RKO (cell line): ENCODE measurements around the gene LIMS2.

Experiments used
- DNase-seq: peaks from one replicate; pipeline ENCODE4 v3.0.0-alpha.2; 2016; ENCODE audit warnings: low spot score

Gene LIMS2

DNA sequence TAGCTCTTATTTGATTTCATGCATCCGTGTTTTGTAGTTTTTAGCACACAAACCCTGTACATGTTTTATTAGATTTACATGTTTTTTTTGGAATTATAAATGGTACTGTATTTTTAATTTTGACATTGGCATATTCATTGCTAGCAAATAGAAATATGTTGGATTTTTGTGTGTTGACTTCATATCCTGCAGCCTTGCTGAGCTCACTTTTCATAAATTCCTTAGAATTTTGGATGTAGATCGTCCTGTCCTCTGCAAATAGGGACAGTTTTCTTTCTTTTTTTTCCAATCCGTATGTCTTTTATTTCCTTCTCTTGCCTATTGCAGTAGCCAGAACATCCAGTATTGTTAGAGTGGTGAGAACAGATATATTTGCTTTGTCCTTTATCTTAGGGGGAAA lies 76.1 kb downstream of the LIMS2 start:
- no peak for DNase-seq

DNA sequence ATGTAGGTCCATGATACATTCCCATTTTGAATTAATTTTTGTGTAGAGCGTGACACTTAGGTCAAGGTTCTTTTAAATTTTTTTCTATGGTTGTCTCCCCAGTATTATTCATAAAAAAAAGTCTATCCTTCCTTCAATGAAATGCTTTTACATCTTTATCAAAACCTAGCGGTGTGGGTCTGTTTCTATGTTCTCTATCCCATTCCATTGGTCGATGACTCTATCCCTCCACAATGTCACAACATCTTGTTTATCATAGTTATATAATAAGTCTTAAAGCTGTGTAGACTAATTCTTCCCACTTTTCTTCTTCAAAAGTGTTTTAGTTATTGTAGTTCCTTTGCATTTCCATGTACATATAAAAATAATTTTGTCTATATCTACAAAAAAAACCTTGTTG lies 76.6 kb downstream of the LIMS2 start:
- no peak for DNase-seq

DNA sequence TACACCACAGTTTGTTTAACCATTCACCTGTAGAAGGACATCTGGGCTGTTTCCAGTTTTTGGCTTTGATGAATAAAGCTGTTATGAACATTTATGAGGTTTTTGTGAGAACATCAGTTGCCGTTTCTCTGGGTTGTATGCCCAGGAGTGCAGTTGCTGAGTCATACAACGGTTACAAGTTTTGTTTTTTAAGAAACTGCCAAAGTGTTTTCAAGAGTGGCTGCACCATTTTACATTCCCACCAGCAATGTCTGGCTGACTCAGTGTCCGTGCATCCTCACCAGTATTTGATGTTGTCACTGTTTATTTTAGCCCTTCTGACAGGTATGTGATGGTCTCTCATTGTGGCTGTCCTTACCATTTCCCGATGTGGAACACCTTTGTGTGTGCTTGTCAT lies 77.3 kb downstream of the LIMS2 start:
- DNase-seq: no peak

DNA sequence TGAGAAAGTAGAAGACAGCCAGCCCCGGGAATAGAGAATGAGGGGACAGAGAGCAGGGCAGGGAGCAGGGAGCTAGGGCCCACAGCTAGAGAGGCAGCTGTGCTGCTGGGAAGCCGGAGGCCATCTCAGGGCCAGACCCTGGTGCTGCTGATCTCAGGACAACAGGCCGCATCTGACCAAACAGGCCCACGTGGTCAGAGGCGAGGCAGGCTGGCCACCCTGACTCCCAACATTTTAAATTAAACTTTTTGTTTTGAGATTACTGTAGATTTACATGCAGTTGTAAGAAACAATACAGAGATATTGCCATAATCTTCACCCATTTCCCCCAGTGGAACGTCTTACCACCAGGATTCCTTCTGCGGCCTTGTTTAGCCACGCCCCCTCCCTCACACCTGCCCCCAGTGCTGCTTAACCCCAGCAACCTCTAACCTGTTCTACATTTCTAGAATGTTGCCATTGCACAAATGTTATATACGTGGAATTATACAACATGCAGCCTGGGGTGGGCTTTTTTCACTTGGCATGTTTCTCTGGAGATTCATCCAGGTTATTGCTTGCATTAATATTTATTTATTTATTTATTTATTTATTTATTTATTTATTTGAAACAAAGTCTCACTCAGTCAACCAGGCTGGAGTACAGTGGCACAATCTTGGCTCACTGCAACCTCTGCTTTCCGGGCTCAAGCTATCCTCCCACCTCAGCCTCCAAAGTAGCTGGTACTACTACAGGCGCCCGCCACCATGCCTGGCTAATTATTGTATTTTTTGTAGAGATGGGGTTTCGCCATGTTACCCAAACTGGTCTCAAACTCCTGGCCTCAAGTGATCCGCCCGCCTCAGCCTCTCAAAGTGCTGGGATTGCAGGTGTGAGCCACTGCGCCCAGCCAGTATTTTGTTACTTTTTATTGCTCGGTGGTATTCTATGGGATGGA lies 78.0 kb downstream of the LIMS2 start:
- DNase-seq: no peak

DNA sequence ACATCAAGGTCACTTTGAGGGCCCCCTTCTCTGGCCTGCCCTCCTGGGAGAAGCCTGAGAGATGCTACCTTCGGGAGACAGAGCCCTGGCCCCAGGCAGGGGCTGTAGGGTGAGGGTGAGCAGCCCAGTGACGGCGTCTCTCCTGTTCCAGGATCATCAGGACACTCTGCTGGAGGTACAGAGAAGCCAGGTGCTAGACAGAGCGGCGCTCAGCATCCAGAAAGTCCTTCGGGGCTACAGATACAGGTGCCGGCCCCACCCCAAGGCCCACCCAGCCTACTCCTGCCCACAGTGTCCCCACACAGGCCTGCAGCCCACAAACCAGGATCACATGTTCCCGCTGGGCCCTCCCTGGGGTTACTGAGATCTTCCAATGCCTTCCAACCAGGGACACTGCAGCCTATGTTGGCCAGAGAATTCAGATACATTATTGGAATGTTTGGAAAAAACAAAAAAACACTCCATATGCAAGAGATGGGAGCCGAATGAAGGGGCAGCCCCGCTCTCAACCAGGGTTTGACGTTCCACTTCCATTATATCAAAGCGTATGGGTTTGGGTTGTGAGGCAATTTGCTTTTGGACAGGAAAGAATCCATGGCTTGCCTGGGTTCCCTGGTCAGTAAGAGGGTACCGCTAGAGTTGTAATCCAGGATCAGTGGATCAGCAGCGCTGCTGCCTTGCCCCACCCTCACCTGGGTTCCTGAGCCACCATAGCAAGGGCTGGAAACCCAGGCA lies 78.9 kb downstream of the LIMS2 start:
- no peak for DNase-seq

DNA sequence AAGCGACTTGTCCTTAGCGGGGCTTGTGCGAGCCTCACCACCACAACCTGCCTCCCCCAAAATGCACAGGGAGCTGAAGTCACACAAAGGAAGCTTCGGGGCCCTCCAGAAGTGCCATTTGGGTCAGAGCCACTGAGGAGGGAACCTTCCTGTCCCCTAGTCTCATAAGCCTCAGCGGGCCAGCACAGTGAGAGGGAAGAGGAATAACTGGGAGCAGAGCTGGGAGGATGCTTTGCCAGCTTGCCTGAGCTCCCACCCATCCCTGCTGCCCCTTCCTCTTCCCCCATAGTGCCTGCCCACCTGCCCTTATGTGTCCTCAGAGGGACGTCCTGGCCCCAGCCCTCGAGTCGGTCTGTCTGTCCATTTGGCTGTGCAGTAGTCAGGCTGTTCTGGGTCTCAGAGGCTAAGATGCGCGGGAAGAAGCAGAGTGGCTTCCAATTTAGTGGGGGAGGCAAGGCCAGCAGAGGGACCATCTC lies 81.2 kb downstream of the LIMS2 start:
- no peak for DNase-seq

DNA sequence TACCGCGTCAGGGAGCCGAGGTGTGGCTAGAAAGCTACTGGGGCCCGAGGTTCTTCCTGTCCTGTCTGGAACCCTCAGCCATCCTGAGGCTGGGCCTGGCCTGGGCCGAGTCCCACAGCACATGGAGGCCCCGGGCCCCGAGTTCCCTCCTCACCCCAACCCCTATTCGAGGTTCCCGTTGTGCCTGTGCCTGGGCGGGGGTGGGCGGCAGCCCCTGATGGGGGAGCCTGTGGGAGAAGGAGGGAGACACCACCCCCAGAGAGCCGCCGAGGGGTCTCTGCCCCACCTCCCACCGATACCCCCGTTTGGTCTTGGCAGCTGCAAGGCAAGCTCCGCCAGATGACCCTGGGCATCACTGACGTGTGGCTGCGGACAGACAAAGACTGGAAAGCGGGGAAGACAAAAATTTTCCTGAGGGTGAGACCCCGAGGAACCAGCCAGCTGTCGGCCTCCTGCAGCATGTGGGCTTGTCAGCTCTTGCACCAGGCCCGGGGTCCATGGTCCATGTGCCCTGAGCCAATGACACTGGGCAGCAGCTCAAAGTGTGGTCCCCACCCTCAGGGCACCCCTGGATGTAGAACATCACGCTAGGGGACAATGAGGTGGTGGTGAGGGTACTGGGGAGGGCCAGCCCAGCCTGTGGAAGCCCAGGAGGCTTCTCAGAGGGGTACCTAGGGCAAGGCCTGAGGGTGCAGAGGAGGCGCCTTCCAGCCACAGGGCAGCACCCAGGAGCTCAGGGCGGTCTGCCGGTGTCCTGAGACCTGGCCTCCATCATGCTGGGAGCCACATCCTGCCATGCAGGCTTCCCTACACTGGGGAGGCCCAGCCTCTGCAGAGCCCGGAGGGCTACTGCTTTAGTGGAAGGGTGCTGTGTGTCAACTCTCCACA lies 81.9 kb downstream of the LIMS2 start:
- no peak for DNase-seq

DNA sequence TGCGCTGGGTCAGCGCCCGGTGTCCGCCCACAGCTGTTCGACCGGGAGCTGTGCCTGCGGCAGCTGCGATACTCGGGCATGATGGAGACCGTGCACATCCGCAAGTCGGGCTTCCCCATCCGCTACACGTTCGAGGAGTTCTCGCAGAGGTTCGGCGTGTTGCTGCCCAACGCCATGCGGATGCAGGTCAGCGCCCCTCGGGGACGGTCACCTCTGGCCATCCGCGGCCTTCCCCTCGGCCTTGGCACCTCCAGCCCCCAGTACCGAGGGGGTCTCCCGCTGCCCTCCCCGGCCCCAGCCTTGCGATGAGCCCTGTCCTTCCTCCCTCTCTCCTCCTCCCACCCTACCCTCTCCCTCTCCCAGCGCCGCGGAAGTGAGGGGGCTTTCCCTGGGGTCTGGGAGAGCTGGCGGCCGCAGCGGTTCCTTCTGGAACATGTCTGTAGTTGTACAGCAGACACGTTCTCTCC lies 82.5 kb downstream of the LIMS2 start:
- no peak for DNase-seq

DNA sequence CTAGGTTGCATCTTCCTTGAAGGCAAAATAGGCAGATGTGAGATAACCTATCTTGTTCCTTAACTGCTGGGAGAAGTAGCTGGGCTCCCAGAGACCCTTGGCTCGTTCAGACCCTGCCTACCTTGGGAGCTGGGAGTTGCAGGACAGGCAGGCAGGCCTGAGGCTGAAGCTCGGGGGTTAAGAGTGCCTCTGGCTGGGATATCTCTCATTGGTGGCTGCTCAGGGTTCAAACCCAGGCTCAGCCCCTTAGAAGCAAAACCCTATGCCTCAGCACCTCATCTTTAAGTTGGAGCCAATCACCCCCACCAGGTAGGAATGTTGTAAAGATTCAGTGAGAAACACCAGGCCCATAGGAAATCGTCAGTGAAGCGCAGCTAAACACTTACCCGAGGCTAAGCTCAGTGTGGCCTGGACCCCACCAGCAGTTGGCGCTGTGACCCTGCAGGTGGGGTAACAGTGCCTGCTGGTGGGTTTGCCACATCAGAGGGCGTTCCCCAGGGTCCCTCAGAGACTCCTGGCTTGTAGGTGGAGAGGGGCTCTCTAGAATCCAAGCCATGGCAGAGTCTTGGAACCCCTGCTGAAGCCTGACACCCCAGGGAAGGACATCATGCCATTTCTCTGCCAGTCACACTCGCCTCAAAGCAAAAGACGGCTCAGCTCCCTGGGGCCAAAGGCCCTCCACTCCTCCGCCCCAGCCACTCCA lies 84.0 kb downstream of the LIMS2 start:
- DNase-seq: peak; percentile 37

DNA sequence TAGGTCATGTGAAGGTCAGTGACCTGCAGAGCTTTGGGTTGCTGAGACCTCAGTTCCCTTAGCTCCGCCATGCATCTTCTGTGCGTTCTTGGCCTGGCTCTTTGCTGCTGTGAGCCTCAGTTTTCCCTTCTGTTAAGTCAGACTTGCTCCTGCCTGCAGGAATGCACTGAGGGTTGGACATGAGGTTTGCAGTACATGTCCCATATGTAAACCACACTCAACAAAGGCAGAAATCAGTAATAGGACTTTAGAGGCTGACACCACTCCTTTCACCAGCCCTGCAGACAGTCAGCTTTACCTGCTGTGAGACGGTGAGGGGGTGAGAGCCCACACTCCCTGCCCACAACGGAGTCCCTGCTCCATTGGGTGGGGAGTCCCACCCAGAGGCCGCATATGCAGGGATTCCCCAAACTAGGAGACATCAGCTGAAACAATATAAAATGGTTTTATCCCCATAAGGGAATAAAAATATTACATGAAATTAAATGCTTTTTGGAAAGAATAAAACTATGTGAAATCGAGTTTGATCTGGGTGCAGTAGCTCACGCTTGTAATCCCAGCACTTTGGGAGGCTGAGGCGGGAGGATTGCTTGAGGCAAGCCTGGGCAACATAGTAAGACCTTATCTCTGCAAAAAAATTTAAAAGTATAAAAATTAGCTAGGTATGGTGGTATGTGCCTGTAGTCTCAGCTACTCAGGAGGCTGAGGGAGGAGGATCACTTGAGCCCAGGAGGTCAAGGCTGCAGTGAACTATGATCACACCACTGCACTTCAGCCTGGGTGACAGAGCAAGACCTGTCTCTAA lies 84.7 kb downstream of the LIMS2 start:
- no peak for DNase-seq

DNA sequence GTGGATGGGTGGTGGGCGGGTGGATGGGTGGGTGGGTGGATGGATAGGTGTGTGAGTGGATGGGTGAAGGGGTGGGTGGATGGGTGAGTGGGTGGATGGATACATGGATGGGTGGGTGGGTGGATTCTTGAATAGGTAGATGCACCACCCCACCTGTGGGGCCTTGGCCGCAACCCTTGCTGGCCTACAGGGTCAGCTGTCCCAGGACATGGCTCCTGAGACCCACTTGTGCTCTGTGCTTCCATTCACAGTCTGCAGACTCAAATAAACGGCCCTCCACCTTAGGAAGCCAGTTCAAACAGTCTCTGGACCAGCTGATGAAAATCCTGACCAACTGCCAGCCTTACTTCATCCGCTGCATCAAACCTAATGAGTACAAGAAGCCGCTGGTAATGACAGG lies 85.5 kb downstream of the LIMS2 start:
- no peak for DNase-seq

DNA sequence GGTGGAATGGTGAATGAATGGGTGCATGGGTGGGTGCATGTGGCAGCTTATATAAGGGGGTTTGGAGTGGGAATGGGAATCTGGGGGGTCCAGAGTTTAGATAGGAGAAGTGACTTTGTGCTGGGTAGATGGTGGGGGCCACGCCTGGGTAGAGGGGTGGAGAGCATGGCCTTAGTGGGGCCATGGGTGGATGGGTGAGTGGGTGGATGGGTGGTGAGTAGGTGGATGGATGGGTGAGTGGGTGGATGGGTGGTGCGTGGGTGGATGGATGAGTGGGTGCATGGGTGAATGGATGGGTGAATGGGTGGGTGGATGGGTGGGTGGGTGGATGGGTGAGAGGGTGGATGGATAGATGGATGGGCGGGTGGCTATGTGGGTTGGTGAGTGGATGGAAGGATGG lies 86.0 kb downstream of the LIMS2 start:
- no peak for DNase-seq
